ENCODE results near the gene ACTN1.

GRCh38 chr14:68947802-68948201 is 31.3 kb downstream of the ACTN1 start:
- no peak for TF ChIP-seq GATA2 (IDR thresholded peaks at IDR 0.05; ENCODE audit: low read depth, low read length)
- TF ChIP-seq GATA3 (IDR thresholded peaks at IDR 0.05; ENCODE audit: low read depth, low read length) = no peak

Data from SH-SY5Y (cell line).